NOMO-1 (cell line): ENCODE data around the gene OPRL1.

Source experiments
- DNase-seq, 2 experiments: peaks; one replicate each; lab custom pipeline; 2025; ENCODE audit not compliant: unreplicated experiment in 2 of 2; lab: John Stamatoyannopoulos, UW

OPRL1 gene

DNA sequence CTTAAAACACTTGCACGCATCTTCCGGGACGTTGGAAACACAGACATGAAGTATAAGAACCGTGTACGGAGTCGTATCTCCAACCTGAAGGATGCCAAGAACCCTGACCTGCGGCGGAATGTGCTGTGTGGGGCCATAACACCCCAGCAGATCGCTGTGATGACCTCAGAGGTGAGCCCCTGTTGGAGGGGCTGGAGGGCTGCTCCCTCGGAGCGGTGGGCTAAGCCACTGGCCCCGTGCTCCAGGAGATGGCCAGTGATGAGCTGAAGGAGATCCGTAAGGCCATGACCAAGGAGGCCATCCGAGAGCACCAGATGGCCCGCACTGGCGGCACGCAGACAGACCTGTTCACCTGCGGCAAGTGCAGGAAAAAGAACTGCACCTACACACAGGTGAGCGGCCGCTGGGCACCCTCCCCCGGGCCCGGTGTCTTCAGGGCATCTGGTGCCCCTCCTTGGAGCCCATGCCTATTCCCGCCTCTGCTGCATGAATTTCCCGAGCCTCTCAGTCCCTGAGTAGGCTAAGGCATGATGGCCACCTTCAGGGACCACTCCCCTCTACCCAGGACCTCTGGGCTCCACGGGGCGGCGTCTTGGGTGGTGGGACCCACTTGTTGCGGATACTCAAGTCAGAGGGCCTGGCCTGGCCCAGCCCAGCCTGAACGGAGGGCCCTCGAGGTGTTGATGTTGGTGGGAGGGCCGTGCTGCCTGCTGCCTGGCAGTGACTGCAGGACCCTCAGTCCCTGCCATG lies 9.5 kb upstream of the OPRL1 start:
- DNase-seq = no peak

GRCh38 chr20:64071341-64072332 lies 8.2 kb upstream of the OPRL1 start:
- DNase-seq = no peak

GRCh38 chr20:64072498-64073063 lies 7.3 kb upstream of the OPRL1 start:
- DNase-seq = no peak

DNA sequence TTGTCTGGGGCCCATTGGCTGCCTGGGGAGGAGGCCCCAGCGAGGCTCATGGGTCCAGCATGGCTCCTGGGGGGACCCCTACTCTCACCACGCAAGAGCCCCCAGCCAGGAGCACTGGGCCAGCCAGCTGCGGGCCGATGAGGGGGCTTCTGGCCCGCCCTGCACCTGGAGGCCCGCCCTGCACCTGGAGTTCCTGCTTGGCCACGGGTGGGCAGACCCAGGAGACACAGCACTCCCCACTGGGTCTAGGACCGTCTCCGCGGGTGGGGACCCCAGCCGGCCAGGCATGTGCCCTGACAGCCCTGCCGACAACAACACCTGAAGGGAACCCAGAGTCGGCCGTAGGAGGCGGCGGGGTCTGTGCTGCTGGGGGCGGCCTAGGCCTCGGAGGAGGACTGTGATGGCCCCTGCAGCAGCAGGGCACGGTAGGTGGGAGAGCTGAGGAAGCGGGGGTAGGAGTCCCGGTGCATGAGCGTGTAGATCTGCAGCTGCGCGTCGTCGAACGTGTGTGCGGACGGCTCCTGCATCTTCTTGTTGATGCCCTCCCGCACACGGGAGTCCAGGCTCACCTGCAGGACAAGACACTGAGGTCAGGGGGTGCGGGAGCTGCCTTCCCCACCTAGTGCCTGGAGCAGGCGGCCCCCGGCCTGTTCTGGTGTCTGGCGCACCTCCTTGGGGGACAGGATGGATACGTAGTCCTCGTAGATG lies 6.3 kb upstream of the OPRL1 start:
- DNase-seq = no peak

GRCh38 chr20:64074184-64074789 lies 5.6 kb upstream of the OPRL1 start:
- no peak for DNase-seq

DNA sequence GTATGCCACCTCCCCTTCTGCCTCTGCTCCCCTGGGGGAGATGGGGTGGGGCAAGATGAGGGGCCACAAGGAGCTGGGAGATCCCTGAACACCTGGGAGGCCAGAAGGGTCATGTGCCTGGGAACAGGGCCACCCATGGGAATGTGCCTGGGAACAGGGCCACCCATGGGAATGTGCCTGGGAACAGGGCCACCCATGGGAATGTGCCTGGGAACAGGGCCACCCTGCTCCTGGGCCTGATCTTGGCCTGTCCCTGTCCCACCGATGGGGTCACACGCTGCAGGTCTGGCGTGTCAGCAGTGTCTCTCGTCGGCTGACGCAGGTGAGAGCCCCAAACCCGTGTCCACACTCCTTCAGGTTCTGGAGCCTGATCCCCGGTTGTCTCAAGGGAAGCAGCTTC lies 4.9 kb upstream of the OPRL1 start:
- no peak for DNase-seq

DNA sequence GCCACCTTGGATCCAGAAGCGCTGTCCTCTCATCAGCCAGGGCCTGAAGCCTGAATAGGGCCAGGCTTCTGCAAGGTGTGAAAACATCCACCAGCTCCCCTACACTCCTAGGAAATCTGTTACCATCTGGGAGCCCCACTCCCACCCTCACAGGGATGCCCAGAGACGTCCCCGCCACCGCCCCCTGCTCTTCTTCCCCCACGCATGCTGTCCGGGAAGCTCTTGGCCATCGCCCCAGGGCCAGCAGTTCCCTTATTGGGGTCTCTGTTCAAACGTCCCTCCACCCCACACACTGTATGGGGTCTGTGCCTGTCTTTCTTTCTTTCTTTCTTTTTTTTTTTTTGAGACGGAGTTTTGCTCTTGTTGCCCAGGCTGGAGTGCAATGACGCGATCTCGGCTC lies 4.3 kb upstream of the OPRL1 start:
- no peak for DNase-seq

GRCh38 chr20:64076061-64076997 lies 3.6 kb upstream of the OPRL1 start:
- no peak for DNase-seq

- DNase-seq = peak; percentile 72 to 83
These were observed 2.8 kb upstream of the OPRL1 start for GRCh38 chr20:64077094-64077493.

DNA sequence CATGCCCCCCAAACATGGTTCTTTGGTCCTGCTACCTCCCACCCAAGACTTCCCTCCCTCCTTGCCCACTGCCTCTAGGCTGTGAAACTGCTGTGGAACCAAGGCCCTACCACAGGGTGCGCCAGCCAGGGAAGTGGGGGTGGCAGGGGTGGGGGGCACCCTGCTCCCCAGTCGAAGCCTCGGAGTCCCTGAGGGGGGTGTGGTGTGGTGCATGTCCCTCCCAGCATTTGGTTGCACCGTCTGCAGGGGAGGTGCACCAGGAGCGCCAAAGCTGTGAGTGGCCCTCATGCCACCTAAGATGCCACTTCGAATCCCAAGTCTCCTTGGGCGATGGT lies 2.4 kb upstream of the OPRL1 start:
- no peak for DNase-seq

DNA sequence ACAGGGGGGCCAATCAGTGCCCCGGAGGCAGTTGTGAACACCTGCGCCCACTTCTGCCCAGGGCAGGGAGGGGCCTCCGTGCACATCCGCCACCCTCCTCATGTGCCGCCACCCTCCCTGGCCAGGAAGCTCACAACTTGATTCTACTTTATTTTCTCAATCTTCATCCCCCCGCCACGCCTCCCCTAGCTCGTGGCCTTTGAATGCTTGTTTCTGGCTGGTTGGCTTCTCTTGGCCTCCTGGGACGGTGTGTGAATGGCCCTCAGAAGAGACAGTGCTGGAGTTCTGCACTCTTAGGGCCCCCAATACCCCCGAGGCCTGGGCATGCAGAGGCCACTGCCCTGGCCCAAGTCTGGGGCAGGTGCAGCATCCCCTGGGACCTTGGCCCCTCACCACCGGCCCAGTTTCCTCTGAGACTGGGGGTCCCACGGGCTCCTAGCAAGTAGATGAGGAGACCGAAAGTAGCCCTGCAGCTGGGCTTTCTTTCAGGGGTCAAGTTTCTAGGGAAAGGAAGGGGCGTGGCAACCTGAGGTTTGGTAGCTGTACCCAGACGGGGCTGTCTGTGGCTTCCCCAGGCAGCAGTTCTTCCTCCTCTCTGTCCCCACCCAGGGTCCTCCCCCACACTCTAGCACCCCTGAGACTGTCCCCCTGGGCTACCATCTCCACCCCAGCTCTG lies 1.9 kb upstream of the OPRL1 start:
- DNase-seq = peak; percentile 47 to 53

- no peak for DNase-seq
These were observed 979 bp upstream of the OPRL1 start for GRCh38 chr20:64078934-64079272.

DNA sequence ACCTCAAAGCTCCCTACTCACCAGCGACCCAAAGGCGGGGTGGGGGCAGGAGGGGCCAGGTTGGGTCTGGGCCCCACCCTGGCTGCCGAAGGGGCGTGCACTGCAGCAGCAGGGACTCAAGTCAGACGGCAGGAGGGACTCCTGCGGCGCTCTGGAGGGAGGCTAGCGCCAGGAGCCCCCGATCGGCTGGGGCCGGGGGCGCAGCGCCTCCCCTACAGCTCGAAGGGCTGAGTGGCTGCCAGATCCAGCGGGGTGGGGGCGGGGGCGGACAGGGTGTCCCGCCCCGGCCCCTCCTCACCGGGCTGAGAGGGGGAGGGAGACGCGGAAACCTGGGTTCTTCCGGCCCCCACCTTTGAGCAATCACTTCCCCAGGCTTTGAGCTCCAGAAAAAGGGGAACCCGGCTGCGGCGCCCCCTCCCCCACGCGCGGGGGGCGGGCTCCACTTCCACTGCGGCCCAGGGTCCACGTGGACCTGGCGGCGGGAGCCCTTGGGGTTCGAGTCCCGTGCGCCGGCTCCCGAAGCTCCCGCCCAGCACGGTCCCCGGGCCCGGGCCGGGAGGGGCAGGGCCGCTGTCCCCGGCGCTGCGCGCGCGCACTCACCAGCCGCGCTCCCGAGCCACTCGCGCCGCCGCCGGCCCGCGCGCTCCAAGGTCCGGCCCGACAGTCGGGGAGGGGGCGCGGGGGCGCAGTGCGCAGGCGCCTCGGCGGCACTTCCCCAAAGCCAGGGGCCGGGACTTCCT lies 439 bp upstream of the OPRL1 start, which contains the start of gene RGS19:
Gene RGS19, minus strand, starts transcription at position 246 of the 740 bp plus-strand sequence. CDS start 2,632 bp downstream, outside the sequence.
- peak; percentile 88 to 98 for DNase-seq

DNA sequence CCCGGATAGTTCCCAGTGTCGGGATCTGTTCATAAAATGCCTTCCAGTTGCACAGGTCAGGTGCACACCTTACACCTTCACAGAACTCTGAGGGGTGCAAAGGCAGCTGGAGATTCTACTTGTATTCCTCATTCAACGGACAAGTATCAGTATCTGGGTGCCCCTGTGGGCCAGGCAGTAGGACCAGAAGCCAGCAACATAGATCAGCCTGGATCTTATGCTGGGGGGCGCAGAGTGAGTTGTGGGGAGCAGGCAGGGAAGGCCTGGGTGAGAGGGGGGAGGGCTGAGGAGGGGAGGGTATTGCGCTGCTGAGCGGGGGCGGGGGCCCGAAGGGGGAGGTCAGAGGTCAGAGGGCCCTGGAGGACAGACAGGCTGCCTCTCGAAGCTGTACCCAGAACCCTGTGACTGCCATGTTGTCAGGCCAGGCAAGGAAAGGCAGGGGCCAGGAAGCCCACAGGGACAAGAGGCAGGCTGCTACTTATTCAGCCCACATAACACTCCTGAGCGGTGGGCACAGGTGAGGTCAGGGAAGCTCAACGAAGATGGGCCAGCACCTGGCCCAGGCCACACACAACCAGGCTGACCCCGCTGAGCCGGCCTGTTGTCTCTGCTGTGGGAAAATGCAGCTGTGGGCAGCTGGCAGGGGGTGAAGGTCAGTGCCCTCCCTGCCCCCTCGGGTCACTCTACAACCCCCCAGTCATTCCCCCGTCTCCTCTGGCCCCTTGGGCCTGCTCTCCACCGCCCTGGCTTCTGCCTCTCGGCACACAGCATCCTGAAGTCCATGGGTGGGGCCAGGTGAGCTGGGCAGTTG lies 1.1 kb downstream of the OPRL1 start:
- no peak for DNase-seq

- no peak for DNase-seq
These were observed 1.7 kb downstream of the OPRL1 start for GRCh38 chr20:64081624-64081964.

GRCh38 chr20:64082126-64082731 lies 2.3 kb downstream of the OPRL1 start:
- no peak for DNase-seq

DNA sequence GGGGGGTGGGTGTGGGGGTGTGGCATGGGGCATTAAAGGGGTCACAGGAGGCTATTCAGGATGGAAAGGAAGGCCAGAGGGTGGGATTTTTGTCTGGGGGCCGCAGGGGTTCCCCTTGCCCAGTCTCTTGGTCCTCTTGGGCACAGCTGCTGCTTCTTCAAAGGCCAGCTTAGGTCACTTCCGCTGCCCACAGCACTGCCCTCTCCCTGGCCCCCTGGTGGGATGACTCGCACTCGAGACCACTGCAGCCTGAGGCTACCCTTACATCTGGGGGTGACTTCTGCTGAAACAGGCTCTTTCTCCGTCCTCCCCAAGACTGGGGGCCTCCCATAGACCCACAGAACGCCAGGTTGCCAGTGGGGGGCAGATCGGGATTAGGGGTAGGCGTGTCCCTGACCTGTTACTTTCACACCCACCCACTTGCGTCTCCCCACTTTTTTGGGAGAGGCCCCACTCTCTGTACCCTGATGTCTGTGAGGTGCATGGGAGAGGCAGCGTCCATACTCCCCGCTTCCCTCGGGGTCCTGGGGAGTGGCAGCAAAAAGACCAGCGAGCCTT lies 3.0 kb downstream of the OPRL1 start:
- DNase-seq = no peak
